Astrocyte (in vitro differentiated cells and primary cell): ENCODE data around the gene OR2AK2.

ENCODE experiments used
- CTCF ChIP-seq: IDR thresholded peaks from 2 replicates; pipeline ENCODE4 v1.5.1; 2011; ENCODE audit warnings: low read depth, mild to moderate bottlenecking, inconsistent platforms, low read length, moderate library complexity; ENCODE audit not compliant: insufficient read depth
- EZH2 ChIP-seq: IDR thresholded peaks from 2 replicates; pipeline ENCODE4 v1.6.1; 2012; ENCODE audit warnings: mild to moderate bottlenecking, low read length, inconsistent platforms; ENCODE audit not compliant: insufficient read depth

- no peak for TF ChIP-seq CTCF
- no peak for TF ChIP-seq EZH2
Measured at GRCh38 chr1:247953408-247953807, 11.6 kb upstream of the OR2AK2 start.
